ENCODE data around the gene CLDN22. TPM values are rescaled to one million over a fixed set of nuclear protein-coding genes. Genes with fewer than 3 reads are reported as not detected.

Gene CLDN22
- total and polyA plus RNA-seq, 4 donors, result 0.09 to 0.49 (median 0.11) TPM; not detected in 1

- 81 to 87% methylated on average over 6 of the region's 6 CpGs for WGBS, 2 donors
- peaks cover 0 to 7% (median 0%) of the 10 kb centered on the region in 4 donors for H3K36me3 ChIP-seq (ENCODE audit: control insufficient read depth in 4 of 4, insufficient read depth in 4 of 4, low read length in 4 of 4)
- no peaks in the 10 kb centered on the region for H3K27me3 ChIP-seq (ENCODE audit: control insufficient read depth in 3 of 3, insufficient read depth in 3 of 3, low read length in 2 of 3)
- peaks cover 0 to 3% (median 0%) of the 10 kb centered on the region in 4 donors for H3K9me3 ChIP-seq (ENCODE audit: control insufficient read depth in 4 of 4, insufficient read depth in 3 of 4, low read length in 3 of 4)
- TF ChIP-seq, protein P1, sequence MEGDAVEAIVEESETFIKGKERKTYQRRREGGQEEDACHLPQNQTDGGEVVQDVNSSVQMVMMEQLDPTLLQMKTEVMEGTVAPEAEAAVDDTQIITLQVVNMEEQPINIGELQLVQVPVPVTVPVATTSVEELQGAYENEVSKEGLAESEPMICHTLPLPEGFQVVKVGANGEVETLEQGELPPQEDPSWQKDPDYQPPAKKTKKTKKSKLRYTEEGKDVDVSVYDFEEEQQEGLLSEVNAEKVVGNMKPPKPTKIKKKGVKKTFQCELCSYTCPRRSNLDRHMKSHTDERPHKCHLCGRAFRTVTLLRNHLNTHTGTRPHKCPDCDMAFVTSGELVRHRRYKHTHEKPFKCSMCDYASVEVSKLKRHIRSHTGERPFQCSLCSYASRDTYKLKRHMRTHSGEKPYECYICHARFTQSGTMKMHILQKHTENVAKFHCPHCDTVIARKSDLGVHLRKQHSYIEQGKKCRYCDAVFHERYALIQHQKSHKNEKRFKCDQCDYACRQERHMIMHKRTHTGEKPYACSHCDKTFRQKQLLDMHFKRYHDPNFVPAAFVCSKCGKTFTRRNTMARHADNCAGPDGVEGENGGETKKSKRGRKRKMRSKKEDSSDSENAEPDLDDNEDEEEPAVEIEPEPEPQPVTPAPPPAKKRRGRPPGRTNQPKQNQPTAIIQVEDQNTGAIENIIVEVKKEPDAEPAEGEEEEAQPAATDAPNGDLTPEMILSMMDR (IDR thresholded peaks at IDR 0.05; ENCODE audit: control extremely low read depth, extremely low read depth), result no peak
- no peak overlapping the region for H3K27ac ChIP-seq (ENCODE audit: low read depth in 1 of 2, low read length in 1 of 2)
- ATAC-seq (ENCODE audit: insufficient read depth, low FRiP score) (no peak), DNase-seq (no peak)
- H3K4me3 ChIP-seq, result no peak overlapping the region
- peaks cover 0 to 5% (median 3%) of the 10 kb centered on the region in 5 donors for H3K4me1 ChIP-seq (ENCODE audit: control insufficient read depth in 5 of 5, insufficient read depth in 5 of 5, low read length in 5 of 5)
- no peak overlapping the region for H3K9ac ChIP-seq (ENCODE audit: insufficient read depth in 1 of 2, low read length in 2 of 2)
Observed at GRCh38 chr4:183323295-183323694, 3.2 kb upstream of the CLDN22 start.

DNA sequence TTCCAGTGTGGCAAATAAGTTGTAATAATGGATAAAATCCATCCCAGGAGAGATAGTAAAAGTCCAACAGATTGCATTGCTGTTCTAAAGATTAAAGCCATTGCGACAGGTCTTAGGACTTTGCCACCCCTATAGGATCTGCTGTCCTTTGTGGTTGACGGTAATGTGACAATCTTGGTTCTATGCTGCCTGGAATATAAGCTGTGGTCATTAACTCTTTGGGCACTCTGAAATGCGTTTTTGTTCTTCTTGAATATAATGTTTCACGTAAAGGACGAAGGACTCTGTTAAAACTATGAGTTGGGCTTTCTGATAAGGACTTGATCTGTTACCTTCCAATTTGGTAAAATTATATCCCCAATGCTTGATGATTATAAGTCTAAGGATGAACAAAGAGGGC lies 2.2 kb upstream of the CLDN22 start, which contains the start of gene CLDN24:
CLDN24 (minus strand) TSS at position 101 of the 400 bp plus-strand sequence; CDS start at position 101, 0 bp downstream.
- H3K9ac ChIP-seq (ENCODE audit: insufficient read depth in 1 of 2, low read length in 2 of 2), result no peak within 1 kb of the TSS
- no peak within 1 kb of the TSS for H3K4me3 ChIP-seq
- H3K27me3 ChIP-seq (ENCODE audit: control insufficient read depth in 3 of 3, insufficient read depth in 3 of 3, low read length in 2 of 3), result no peaks in the 10 kb centered on the region
- TF ChIP-seq, protein P1 (IDR thresholded peaks at IDR 0.05; ENCODE audit: control extremely low read depth, extremely low read depth), result no peak
- peaks cover 0 to 3% (median 0%) of the 10 kb centered on the region in 4 donors for H3K9me3 ChIP-seq (ENCODE audit: control insufficient read depth in 4 of 4, insufficient read depth in 3 of 4, low read length in 3 of 4)
- DNase-seq, result no peak
- H3K4me1 ChIP-seq (ENCODE audit: control insufficient read depth in 5 of 5, insufficient read depth in 5 of 5, low read length in 5 of 5), result peaks cover 0 to 5% (median 3%) of the 10 kb centered on the region in 5 donors
- H3K36me3 ChIP-seq (ENCODE audit: control insufficient read depth in 4 of 4, insufficient read depth in 4 of 4, low read length in 4 of 4), result peaks cover 0 to 7% (median 0%) of the 10 kb centered on the region in 4 donors
- ATAC-seq (ENCODE audit: insufficient read depth, low FRiP score), result no peak
- H3K27ac ChIP-seq (ENCODE audit: low read depth in 1 of 2, low read length in 1 of 2), result no peak within 1 kb of the TSS
- 92 to 94% methylated on average over 5 of the region's 5 CpGs for WGBS, 2 donors

GRCh38 chr4:183321516-183321915 lies 1.4 kb upstream of the CLDN22 start:
- peaks cover 0 to 5% (median 3%) of the 10 kb centered on the region in 5 donors for H3K4me1 ChIP-seq (ENCODE audit: control insufficient read depth in 5 of 5, insufficient read depth in 5 of 5, low read length in 5 of 5)
- H3K36me3 ChIP-seq (ENCODE audit: control insufficient read depth in 4 of 4, insufficient read depth in 4 of 4, low read length in 4 of 4), result peaks cover 0 to 7% (median 0%) of the 10 kb centered on the region in 4 donors
- 96% methylated on average over 5 of the region's 5 CpGs for WGBS, 2 donors
- DNase-seq (no peak), ATAC-seq (ENCODE audit: insufficient read depth, low FRiP score) (no peak)
- H3K4me3 ChIP-seq, result no peak overlapping the region
- TF ChIP-seq, protein P1 (IDR thresholded peaks at IDR 0.05; ENCODE audit: control extremely low read depth, extremely low read depth), result no peak
- H3K27ac ChIP-seq (ENCODE audit: low read depth in 1 of 2, low read length in 1 of 2), result no peak overlapping the region
- peaks cover 0 to 2% (median 0%) of the 10 kb centered on the region in 4 donors for H3K9me3 ChIP-seq (ENCODE audit: control insufficient read depth in 4 of 4, insufficient read depth in 3 of 4, low read length in 3 of 4)
- no peak overlapping the region for H3K9ac ChIP-seq (ENCODE audit: insufficient read depth in 1 of 2, low read length in 2 of 2)
- H3K27me3 ChIP-seq (ENCODE audit: control insufficient read depth in 3 of 3, insufficient read depth in 3 of 3, low read length in 2 of 3), result no peaks in the 10 kb centered on the region

GRCh38 chr4:183321079-183321478 lies 1.0 kb upstream of the CLDN22 start:
- Histone ChIP-seq H3K27ac (ENCODE audit: low read depth in 1 of 2, low read length in 1 of 2) (no peak overlapping the region), H3K36me3 (ENCODE audit: control insufficient read depth in 4 of 4, insufficient read depth in 4 of 4, low read length in 4 of 4) (peaks cover 0 to 9% (median 0%) of the 10 kb centered on the region in 4 donors), H3K4me1 (ENCODE audit: control insufficient read depth in 5 of 5, insufficient read depth in 5 of 5, low read length in 5 of 5) (peaks cover 0 to 5% (median 3%) of the 10 kb centered on the region in 5 donors), H3K9me3 (ENCODE audit: control insufficient read depth in 4 of 4, insufficient read depth in 3 of 4, low read length in 3 of 4) (no peaks in the 10 kb centered on the region), H3K4me3 (no peak overlapping the region), H3K9ac (ENCODE audit: insufficient read depth in 1 of 2, low read length in 2 of 2) (no peak overlapping the region), H3K27me3 (ENCODE audit: control insufficient read depth in 3 of 3, insufficient read depth in 3 of 3, low read length in 2 of 3) (no peaks in the 10 kb centered on the region)
- ATAC-seq (ENCODE audit: insufficient read depth, low FRiP score) (no peak), DNase-seq (peak in 1 of 3 donors; percentile 41)
- WGBS, 2 donors, result 49 to 77% methylated on average over 2 of the region's 2 CpGs
- TF ChIP-seq, protein P1 (IDR thresholded peaks at IDR 0.05; ENCODE audit: control extremely low read depth, extremely low read depth), result no peak

Data from lung (tissue), 12 donors.